ENCODE results near the gene SDHA.
"Not testable (repeated sequence)": the region's sequence is repeated elsewhere in the genome, so short reads cannot be mapped to it uniquely, and the experiment has no call there.

- not testable (repeated sequence) for TF ChIP-seq EZH2 (IDR thresholded peaks at IDR 0.05; ENCODE audit: low read length); CTCF (optimal IDR thresholded peaks at IDR 0.05 in 1 of 3, IDR thresholded peaks at IDR 0.05 in 1 of 3, conservative IDR thresholded peaks at IDR 0.05 in 1 of 3; ENCODE audit: extremely low read depth in 1 of 3, insufficient read depth in 2 of 3, low read length in 3 of 3)
Observed at GRCh38 chr5:240550-240949, 22.4 kb downstream of the SDHA start.
